ENCODE measurements around the gene SIGLEC10.
"Not testable (repeated sequence)": the region's sequence is repeated elsewhere in the genome, so short reads cannot be mapped to it uniquely, and the experiment has no call there.

The SIGLEC10 gene

DNA sequence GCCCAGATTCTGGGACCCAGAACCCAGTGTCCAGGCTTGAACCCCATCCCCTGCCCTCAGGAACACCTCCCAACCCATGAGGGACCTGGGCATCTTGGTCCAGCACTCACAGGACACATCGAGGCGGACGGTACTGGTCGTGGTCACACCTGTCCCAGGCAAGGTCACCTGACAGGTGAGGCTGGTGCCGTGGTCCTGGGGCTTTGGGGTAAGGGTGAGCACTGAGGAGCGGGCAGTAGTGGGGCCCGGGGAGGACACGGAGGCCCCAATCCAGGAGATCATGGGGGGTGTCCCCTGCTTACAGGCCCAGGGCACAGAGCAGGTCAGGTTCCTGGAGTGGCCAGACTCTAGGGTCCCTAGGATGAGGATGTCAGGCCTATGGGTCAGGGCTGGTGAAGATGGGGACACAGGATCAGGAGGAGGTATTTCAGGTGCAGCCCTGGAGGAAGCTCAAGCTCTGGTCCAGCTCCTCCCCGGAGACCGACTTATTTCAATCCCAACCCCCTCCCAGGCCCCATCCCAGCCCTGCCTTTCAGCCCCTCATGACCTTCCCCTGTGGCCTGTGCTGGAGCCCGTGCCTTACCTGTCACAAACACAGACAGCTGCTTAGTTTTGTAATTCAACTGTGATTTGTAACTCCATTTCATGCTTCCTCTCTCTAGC is 40.0 kb upstream of the SIGLEC10 start:
- no peaks in the 10 kb centered on the region for H3K4me1 ChIP-seq (ENCODE audit: insufficient read depth, low read length)
- no peaks in the 10 kb centered on the region for H3K36me3 ChIP-seq (ENCODE audit: insufficient read depth, low read length)
- H3K27ac ChIP-seq (ENCODE audit: low read depth, low read length): no peak overlapping the region
- peaks cover 0 to 6% of the 10 kb centered on the region in 2 donors for H3K27me3 ChIP-seq (ENCODE audit: control insufficient read depth in 1 of 2, insufficient read depth in 2 of 2, low read length in 2 of 2)
- H3K9me3 ChIP-seq (ENCODE audit: low read length): no peaks in the 10 kb centered on the region
- H3K4me3 ChIP-seq (ENCODE audit: low read depth in 1 of 2, low read length in 2 of 2): no peak overlapping the region
- H3K9ac ChIP-seq (ENCODE audit: low read length): no peak overlapping the region

DNA sequence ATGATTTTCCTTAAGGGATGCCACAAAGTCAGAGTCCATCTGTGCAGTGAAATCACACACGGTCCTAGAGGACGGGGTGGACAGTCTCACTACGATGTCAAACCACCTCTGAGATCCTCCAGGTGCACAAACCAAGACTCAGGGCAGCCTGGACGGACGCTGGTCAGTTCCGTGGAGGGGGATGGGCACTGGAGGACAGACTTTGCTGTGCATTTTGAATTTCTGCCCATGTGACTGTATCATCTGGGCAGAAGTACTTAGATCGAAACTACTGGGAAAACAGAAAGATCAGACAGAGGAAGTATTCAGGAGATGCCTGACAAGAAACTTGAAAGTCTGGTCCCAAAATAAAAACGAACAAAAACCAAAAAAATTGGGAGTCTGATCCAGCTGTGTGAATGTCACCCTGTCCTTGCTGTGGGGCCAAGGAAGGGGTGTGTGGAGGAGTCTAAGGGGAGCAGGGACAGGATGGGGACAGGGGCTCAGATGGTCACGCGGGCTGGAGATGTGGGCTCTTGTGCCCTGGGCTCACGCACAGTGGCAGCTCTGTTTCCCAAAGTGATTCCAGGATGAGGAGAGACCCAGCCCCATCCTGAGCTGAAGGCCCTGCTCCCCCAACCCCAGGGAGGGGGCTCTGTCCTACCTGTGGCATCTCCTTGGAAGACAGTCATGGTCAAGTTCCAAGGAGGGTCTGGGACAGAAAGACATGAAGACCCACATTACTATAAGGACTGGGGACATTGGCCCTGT is 39.3 kb upstream of the SIGLEC10 start:
- Histone ChIP-seq H3K27ac (ENCODE audit: low read depth, low read length) (no peak overlapping the region), H3K27me3 (ENCODE audit: control insufficient read depth in 1 of 2, insufficient read depth in 2 of 2, low read length in 2 of 2) (no peaks in the 10 kb centered on the region), H3K9ac (ENCODE audit: low read length) (no peak overlapping the region), H3K4me3 (ENCODE audit: low read depth in 1 of 2, low read length in 2 of 2) (no peak overlapping the region), H3K36me3 (ENCODE audit: insufficient read depth, low read length) (no peaks in the 10 kb centered on the region), H3K4me1 (ENCODE audit: insufficient read depth, low read length) (no peaks in the 10 kb centered on the region), H3K9me3 (ENCODE audit: low read length) (no peaks in the 10 kb centered on the region)

DNA sequence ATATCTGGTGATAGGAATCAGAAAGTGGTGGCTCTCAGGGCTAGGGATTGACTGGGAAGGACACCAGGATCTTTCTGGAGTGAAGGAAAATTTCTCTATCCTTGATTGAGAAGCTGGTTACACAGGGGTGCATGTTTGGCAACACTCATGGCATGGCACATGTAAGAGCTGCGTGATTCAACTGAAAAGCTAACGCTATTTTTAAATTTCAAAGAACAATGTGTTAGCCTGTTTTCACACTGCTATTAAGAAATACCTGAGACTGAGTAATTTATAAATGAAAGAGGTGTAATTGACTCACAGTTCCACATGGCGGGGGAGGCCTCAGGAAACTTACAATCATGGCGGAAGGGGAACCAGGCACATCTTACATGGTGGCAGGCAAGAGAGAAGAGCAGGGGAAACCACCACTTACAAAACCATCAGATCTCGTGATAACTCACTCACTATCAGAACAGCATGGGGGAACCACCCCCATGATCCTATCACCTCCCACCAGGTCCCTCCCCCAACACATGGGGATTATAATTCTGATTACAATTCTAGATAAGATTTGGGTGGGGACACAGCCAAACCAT is 33.4 kb upstream of the SIGLEC10 start:
- no peak overlapping the region for H3K27ac ChIP-seq (ENCODE audit: low read depth, low read length)
- no peaks in the 10 kb centered on the region for H3K4me1 ChIP-seq (ENCODE audit: insufficient read depth, low read length)
- no peaks in the 10 kb centered on the region for H3K36me3 ChIP-seq (ENCODE audit: insufficient read depth, low read length)
- no peaks in the 10 kb centered on the region for H3K9me3 ChIP-seq (ENCODE audit: low read length)
- H3K4me3 ChIP-seq (ENCODE audit: low read depth in 1 of 2, low read length in 2 of 2): no peak overlapping the region
- H3K9ac ChIP-seq (ENCODE audit: low read length): no peak overlapping the region
- H3K27me3 ChIP-seq (ENCODE audit: control insufficient read depth in 1 of 2, insufficient read depth in 2 of 2, low read length in 2 of 2): no peaks in the 10 kb centered on the region

DNA sequence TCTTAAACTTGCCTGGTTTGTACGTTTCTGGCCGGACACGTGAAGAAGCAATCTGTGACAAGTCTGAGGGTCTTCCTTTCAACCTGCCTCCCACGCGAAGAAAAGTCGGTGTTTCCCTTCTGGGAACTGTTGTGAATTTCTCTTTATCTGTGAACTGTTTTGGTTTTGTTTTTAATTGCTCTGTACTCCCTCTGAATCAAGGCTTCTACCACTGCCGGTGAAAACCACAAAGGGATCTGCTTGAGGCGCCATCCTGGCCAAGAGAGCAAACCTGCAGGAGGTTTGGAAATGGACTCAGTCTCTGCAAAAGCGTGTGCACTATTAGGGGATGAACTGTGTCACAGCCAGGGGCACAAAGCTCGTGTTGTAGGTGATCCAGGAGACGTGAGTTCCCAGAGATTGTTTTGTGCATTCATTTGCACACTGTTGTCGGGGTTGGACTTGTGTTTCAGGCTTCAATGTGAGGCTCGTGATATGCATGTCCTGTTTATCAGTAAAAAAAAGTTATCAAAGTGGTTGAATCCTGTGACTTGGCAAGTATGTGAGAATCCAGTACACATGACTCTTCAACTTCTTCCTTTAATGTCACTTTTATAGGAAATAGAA is 31.1 kb upstream of the SIGLEC10 start:
- Histone ChIP-seq H3K27ac (ENCODE audit: low read depth, low read length) (no peak overlapping the region), H3K27me3 (ENCODE audit: control insufficient read depth in 1 of 2, insufficient read depth in 2 of 2, low read length in 2 of 2) (no peaks in the 10 kb centered on the region), H3K9me3 (ENCODE audit: low read length) (no peaks in the 10 kb centered on the region), H3K4me1 (ENCODE audit: insufficient read depth, low read length) (no peaks in the 10 kb centered on the region), H3K36me3 (ENCODE audit: insufficient read depth, low read length) (no peaks in the 10 kb centered on the region), H3K9ac (ENCODE audit: low read length) (no peak overlapping the region), H3K4me3 (ENCODE audit: low read depth in 1 of 2, low read length in 2 of 2) (no peak overlapping the region)

DNA sequence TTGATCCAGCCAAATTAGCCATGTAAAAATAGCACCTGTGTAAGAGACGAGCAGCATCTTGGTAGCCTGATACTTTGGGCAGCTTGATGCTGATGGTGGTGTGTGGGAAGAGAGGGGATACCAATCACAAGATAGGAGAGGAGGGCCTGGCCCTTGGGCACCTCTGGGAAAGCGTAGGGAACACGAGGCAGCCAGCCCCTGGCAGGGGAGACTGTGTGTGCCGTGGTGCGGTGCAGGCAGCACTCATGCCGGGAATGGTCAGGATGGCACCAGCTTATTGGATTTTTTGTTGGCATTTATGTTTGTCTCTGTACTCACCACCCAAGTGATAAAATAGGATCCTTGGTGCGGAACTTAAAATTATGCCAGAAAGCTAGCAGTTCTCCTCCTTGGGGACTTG is 30.6 kb upstream of the SIGLEC10 start:
- no peak overlapping the region for H3K4me3 ChIP-seq (ENCODE audit: low read depth in 1 of 2, low read length in 2 of 2)
- H3K27ac ChIP-seq (ENCODE audit: low read depth, low read length): no peak overlapping the region
- H3K36me3 ChIP-seq (ENCODE audit: insufficient read depth, low read length): no peaks in the 10 kb centered on the region
- H3K9me3 ChIP-seq (ENCODE audit: low read length): no peaks in the 10 kb centered on the region
- H3K9ac ChIP-seq (ENCODE audit: low read length): no peak overlapping the region
- H3K4me1 ChIP-seq (ENCODE audit: insufficient read depth, low read length): no peaks in the 10 kb centered on the region
- no peaks in the 10 kb centered on the region for H3K27me3 ChIP-seq (ENCODE audit: control insufficient read depth in 1 of 2, insufficient read depth in 2 of 2, low read length in 2 of 2)

DNA sequence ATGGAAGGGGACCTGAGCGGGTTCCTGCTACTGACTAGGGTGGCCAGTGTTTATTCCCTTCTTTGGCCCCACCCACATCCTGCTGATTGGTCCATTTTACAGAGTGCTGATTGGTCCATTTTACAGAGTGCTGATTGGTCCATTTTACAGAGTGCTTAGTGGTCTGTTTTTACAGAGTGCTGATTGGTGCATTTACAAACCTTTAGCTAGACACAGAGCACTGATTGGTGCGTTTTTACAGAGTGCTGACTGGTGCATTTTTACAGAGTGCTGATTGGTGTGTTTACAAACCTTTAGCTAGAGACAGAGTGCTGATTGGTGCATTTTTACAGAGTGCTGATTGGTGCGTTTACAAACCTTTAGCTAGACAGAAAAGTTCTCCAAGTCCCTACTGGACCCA is 30.1 kb upstream of the SIGLEC10 start:
- not testable (repeated sequence) for H3K27ac ChIP-seq (ENCODE audit: low read depth, low read length); H3K4me3 ChIP-seq (ENCODE audit: low read depth in 1 of 2, low read length in 2 of 2); H3K9me3 ChIP-seq (ENCODE audit: low read length); H3K9ac ChIP-seq (ENCODE audit: low read length); H3K4me1 ChIP-seq (ENCODE audit: insufficient read depth, low read length); H3K36me3 ChIP-seq (ENCODE audit: insufficient read depth, low read length); H3K27me3 ChIP-seq (ENCODE audit: control insufficient read depth in 1 of 2, insufficient read depth in 2 of 2, low read length in 2 of 2)

DNA sequence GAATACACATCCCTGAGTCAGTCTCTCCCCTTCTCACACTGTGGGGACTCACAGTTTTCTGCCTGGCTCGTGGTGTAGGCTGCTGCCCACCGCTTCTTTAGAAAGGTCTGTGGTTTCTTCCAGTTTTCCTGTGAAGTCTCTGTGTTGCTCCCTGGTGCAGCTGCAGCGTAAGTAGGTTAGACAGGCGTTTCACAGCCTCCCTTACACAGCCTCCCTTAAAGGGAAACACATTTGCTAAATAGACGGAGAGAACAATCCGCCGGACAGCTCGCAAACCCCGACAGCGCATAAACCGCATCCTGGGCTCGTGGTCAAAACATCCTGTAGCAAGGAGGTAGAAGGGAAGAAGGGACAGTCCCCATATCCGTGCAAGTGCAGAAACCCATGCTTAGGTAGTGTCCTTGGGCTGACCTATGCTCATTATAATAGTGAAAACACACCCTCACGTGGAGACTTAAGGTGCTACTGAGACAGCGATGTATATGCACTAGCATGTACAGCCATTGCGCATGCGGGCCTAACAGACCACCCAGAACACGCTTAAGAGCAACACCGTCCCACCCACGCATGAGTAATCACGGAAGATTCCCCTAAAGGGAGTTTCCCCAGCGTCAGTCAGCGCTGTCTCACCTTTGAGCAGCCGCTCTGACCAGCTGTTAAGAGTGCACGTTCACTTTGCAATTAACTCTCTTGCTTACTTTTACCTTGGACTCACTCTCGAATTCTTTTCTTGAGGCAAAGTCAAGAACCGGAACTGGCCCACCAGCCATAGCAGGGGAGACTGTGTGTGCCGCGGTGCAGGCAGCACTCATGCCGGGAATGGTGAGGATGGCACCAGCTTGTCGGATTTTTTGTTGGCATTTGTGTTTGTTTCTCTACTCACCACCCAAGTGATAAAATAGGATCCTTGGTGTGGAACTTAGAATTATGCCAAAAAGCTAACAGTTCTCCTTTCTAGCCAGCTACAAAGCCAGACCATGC is 24.3 kb upstream of the SIGLEC10 start:
- H3K36me3 ChIP-seq (ENCODE audit: insufficient read depth, low read length): no peaks in the 10 kb centered on the region
- H3K4me1 ChIP-seq (ENCODE audit: insufficient read depth, low read length): no peaks in the 10 kb centered on the region
- no peak overlapping the region for H3K27ac ChIP-seq (ENCODE audit: low read depth, low read length)
- no peak overlapping the region for H3K9ac ChIP-seq (ENCODE audit: low read length)
- H3K4me3 ChIP-seq (ENCODE audit: low read depth in 1 of 2, low read length in 2 of 2): no peak overlapping the region
- H3K27me3 ChIP-seq (ENCODE audit: control insufficient read depth in 1 of 2, insufficient read depth in 2 of 2, low read length in 2 of 2): no peaks in the 10 kb centered on the region
- no peaks in the 10 kb centered on the region for H3K9me3 ChIP-seq (ENCODE audit: low read length)

DNA sequence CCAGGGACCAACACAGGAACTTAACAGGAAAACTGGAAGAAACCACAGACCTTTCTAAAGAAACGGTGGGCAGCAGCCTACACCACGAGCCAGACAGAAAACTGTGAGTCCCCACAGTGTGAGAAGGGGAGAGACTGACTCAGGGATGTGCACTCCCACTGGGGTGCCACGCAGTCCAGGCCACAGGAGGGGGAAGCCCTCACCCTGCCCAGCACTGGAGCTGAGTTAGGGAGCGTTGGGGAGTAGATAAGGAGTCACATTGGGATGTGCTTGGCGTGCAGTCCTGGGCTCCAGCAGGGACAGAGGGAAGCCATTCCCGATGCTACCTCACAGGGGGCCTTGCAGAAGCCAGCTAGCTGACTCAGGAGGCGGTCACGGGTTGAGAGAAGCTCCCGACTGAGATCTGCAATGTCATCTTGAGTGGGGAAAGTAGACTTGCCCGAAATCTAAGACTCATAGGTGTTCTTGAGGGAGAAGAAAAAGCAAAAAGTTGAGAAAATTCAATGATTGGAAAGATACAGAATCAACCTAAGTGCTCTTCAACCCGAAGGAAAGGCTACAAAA is 23.5 kb upstream of the SIGLEC10 start:
- Histone ChIP-seq H3K27me3 (ENCODE audit: control insufficient read depth in 1 of 2, insufficient read depth in 2 of 2, low read length in 2 of 2) (no peaks in the 10 kb centered on the region), H3K9ac (ENCODE audit: low read length) (no peak overlapping the region), H3K36me3 (ENCODE audit: insufficient read depth, low read length) (no peaks in the 10 kb centered on the region), H3K4me1 (ENCODE audit: insufficient read depth, low read length) (no peaks in the 10 kb centered on the region), H3K4me3 (ENCODE audit: low read depth in 1 of 2, low read length in 2 of 2) (no peak overlapping the region), H3K27ac (ENCODE audit: low read depth, low read length) (no peak overlapping the region), H3K9me3 (ENCODE audit: low read length) (no peaks in the 10 kb centered on the region)

DNA sequence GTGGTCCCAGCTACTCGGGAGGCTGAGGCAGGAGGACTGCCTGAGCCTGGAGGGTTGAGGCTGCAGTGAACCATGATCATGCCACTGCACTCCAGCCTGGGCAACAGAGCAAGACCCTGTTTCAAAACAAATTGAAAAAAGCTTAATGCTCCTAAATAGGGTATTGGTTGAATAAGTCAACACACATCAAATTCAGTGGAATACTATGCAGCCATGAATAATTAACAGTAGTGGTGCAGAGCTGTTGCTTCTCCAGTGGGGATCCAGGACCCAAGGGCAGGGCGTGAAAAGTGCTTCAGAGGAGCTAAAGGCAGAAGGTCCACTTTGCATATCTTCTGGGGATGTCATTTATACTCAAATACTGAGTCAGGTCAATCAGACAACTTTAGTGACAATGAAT is 22.6 kb upstream of the SIGLEC10 start:
- no peaks in the 10 kb centered on the region for H3K4me1 ChIP-seq (ENCODE audit: insufficient read depth, low read length)
- no peaks in the 10 kb centered on the region for H3K36me3 ChIP-seq (ENCODE audit: insufficient read depth, low read length)
- H3K27ac ChIP-seq (ENCODE audit: low read depth, low read length): no peak overlapping the region
- H3K4me3 ChIP-seq (ENCODE audit: low read depth in 1 of 2, low read length in 2 of 2): no peak overlapping the region
- H3K27me3 ChIP-seq (ENCODE audit: control insufficient read depth in 1 of 2, insufficient read depth in 2 of 2, low read length in 2 of 2): no peaks in the 10 kb centered on the region
- H3K9ac ChIP-seq (ENCODE audit: low read length): no peak overlapping the region
- H3K9me3 ChIP-seq (ENCODE audit: low read length): no peaks in the 10 kb centered on the region

DNA sequence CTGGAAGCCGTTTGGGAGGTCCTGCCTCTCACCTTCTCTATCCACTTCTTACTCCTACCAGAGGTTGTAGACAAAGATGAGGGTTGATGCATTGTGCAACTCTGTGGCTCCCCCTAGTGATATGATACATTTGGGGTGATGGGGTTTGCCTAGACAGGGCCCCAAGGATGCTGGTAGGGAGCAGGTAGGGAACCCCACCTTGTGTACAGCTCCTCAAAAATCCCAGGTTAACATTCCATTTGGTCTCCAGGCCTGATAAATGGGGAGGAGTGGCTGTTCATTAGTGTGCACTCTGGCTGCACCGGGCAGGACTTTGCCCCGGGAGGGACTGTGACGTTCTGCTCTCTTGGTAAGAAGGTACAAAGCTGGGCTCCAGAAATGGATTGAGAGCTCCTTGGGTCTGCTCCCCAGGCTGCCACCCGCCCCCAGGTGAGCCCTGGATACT is 21.6 kb upstream of the SIGLEC10 start:
- Histone ChIP-seq H3K27me3 (ENCODE audit: control insufficient read depth in 1 of 2, insufficient read depth in 2 of 2, low read length in 2 of 2) (no peaks in the 10 kb centered on the region), H3K4me3 (ENCODE audit: low read depth in 1 of 2, low read length in 2 of 2) (no peak overlapping the region)

More for the DNA sequence above, 21.6 kb upstream of the SIGLEC10 start:
- Histone ChIP-seq H3K4me1 (ENCODE audit: insufficient read depth, low read length) (no peaks in the 10 kb centered on the region), H3K27ac (ENCODE audit: low read depth, low read length) (no peak overlapping the region), H3K36me3 (ENCODE audit: insufficient read depth, low read length) (no peaks in the 10 kb centered on the region), H3K9me3 (ENCODE audit: low read length) (no peaks in the 10 kb centered on the region), H3K9ac (ENCODE audit: low read length) (no peak overlapping the region)
